Activated CD8-positive, alpha-beta memory T cell treated with anti-CD3 and anti-CD28 coated beads for 36 hours (primary cell): ENCODE results near the gene IDI1. TPM values are rescaled to one million over a fixed set of nuclear protein-coding genes. Genes with fewer than 3 reads are reported as not detected.

ENCODE experiments used
- CTCF ChIA-PET: fragments of 350-600 bp; sonication (Branson Sonifier 250); formaldehyde crosslinking; loops from one replicate; lab custom pipeline; 2021; ENCODE audit warnings: antibody characterized with exemption; lab: Charles Lee
- POLR2A ChIA-PET: fragments of 350-600 bp; sonication (Branson Sonifier 250); formaldehyde crosslinking; loops from one replicate; lab custom pipeline; 2021; ENCODE audit warnings: antibody characterized with exemption; lab: Charles Lee
- total RNA-seq, 2 experiments: library from RNA; stranded (reverse); gene quantifications; one replicate each; pipeline ENCODE4 v1.2.3, GENCODE V29; 2021

IDI1 gene
- total RNA-seq, result 10 to 100 TPM; 59.1 to 64.5 TPM

- ChIA-PET CTCF (interaction anchor here (1.2 kb wide), 1 partner anchor 52 kb away, joined by 3 read pairs; no protein-coding TSS in a partner anchor), POLR2A (interaction anchor here (0.6 to 1.3 kb wide), 7 partner anchors 13 to 117 kb away, joined by 3 to 8 read pairs (median 3); partner anchors contain the start of genes GTPBP4 and LARP4B)
These were observed at the start of gene IDI1 for GRCh38 chr10:1048732-1049424. TSS of gene IDI1 (minus strand) at chr10:1049119. CDS start at chr10:1049003, 116 bp downstream.

- CTCF ChIA-PET, result interaction anchor here (1.4 kb wide), 1 partner anchor 13 kb away, joined by 6 read pairs; no protein-coding TSS in a partner anchor
- POLR2A ChIA-PET, result no interaction called here
These were observed 48.5 kb upstream of the IDI1 start for GRCh38 chr10:1097436-1097835.

- ChIA-PET CTCF (interaction anchor here (0.6 kb wide), 1 partner anchor 272 kb away, joined by 3 read pairs; no protein-coding TSS in a partner anchor), POLR2A (no interaction called here)
These were observed 47.5 kb upstream of the IDI1 start for GRCh38 chr10:1096287-1096889.

DNA sequence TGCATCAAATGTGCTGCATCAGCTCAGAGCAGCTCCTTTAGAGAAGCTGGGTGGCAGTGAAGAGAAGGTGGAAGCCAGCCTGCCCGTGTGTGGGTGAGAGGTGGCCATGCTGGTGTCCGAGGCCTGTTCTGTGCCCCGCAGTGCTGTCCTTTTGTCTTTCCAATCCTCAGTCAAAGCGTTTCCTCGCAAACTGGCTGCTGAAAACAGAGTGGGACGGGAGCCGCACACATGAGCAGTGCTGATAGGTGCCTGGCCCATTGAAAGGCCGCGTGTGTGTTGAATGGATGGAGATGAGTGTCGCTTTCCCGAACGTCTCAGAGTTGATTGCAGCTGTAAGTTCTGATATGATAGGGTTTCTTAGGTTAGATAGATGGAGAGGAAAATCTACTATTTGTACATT, 46.6 kb upstream of the IDI1 start:
- ChIA-PET CTCF (no interaction called here), POLR2A (no interaction called here)

DNA sequence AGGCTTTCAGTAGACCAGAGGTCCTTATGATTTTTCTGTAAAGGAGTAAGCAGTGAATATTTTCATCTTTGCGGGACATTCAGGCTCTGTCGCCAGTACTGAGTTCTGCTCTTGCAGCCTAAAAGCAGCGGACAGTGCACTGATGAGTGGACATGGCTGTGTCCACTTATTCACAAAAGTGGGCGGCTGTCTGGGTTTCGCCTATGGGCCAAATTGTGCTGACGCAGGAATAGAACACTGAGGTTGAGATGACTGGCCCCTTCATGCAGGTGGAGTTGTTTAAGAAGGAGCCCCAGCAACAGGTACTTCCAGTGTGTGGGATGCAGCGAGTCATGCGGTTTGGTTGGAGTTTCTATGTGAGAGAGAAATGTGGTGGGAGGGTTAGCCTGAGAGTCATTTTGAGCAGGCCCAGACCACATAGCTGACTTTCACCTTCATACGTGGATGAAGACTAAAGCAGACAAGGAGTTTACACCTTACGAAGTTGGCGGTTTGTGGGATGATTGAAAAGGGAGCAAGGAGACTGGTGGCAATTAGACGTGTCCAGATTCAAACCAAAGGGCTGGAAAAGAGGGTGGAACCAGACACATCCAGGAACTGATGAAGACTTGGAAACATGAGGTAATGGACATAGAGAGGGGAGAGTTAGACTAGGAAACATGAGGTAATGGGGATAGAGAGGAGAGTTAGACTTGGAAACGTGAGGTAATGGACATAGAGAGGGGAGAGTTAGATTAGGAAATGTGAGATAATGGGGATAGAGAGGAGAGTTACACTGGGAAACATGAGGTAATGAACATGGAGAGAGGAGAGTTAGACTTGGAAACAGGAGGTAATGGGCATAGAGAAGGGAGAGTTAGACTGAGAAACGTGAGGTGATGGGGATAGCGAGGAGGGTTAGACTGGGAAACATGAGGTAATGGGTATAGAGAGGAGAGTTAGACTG, 45.5 kb upstream of the IDI1 start:
- POLR2A ChIA-PET, result no interaction called here
- CTCF ChIA-PET, result no interaction called here

DNA sequence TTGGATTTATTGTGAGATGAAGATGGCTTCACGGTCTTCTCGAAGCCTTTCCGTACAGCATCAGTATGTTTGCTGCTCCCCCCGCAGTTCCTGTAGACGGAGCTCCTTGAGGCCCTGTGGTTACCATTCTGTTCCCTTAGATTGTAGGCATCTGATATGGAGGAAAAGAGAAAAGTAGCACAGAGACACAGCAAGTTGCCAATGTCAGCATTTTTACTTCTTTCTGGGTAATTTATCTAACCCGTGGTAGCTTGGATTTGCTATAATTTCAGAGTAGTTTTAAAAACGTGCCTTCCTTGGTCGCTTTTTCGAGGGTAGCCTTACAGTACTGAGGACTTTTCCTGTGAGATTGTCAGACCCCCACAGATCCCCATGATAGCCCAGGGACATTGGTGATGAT, 44.8 kb upstream of the IDI1 start:
- ChIA-PET CTCF (no interaction called here), POLR2A (no interaction called here)

DNA sequence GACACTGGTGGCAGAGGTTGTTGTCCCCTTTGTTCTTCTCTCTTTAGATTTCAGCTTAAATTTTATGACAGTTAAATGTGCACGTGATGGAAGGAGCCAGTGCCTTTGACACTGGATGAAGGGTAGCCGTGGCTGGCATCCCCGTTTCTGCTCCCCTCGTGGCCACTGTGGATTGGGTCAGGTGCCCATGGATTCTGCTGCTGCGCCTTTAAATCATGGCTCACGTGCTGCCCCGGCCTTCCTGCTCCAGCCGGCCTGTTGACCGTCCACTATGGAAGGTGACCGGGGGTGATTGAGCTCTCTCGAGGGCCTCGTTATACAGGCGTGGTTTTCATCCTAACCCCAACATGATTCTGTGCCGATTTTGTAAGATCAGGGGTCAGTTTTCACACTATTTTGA, 41.8 kb upstream of the IDI1 start:
- POLR2A ChIA-PET, result no interaction called here
- CTCF ChIA-PET, result no interaction called here

DNA sequence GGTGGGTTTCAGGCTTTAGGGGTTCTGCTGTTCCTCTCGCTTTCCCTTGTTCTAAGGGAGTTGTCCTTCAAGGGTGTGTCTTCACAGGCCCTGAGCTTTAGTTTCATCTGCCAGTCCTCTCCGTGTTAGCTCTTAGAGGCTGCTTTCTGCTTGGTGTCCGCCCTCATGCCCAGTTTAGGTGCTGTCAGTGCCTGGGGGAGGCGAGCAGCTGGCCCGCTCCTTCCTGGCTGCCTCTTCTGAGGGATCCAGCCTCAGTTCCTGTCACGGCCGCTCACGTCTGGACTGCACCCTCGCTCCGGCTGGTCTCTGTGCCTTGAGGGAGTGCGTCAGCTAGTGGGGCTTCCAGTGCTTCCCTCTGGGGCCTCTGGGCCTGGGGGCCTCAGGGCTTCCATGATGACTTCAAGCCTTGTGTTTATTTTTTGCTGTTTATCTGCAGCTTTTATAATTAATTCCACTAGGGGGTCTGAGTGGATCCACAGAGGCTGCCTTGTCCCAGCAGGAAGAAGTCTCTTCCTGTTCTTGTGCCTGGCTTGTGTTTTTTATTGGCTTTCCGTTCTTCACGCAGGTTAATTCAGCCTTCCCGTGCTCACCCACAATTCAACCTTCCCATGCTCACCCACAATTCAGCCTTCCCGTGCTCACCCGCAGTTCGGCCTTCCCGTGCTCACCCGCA, 40.2 kb upstream of the IDI1 start:
- CTCF ChIA-PET, result no interaction called here
- POLR2A ChIA-PET, result no interaction called here

- POLR2A ChIA-PET, result no interaction called here
- CTCF ChIA-PET, result no interaction called here
These were observed 37.9 kb upstream of the IDI1 start for GRCh38 chr10:1086787-1087186.

DNA sequence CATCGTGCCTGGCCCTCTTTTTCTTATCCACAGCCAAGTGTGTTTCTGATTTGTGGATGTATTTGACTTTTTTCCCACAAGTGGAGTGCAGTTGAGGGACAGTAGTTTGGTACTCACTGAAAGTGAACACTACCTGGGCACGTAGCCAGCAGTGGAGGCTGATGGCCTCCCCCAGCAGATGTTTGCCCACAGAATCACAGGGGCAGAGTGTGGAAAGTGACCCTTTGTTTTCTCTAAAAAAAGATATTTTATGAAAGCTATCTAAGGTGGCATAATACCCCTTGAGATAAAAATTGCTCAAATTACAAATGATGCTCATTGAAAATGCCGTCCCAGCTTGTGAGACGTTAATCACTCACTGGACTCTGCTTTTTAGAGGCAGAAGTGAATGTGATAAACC, 36.3 kb upstream of the IDI1 start:
- ChIA-PET CTCF (no interaction called here), POLR2A (no interaction called here)

- CTCF ChIA-PET, result no interaction called here
- POLR2A ChIA-PET, result no interaction called here
These were observed 35.4 kb upstream of the IDI1 start for GRCh38 chr10:1084011-1084950.

DNA sequence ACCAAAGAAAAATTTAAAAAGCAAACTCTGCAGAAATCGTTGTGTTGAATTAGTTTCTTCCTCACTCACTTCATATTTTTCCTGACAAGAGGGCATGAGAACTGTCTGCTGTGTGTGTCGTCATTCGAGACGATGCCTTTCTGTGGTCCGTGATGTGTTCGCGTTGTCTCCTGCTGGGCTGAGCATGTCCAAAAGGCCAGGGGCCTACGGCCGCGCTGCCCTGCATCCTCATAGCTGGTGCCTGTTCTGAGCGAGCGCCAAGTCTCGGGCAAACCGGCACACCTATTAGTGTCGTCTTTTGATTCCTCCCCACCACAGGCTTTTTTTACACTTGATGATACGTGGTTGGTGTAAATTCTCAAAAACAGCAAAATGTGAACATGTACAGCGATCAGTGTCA, 34.7 kb upstream of the IDI1 start:
- CTCF ChIA-PET, result no interaction called here
- POLR2A ChIA-PET, result no interaction called here

- CTCF ChIA-PET, result no interaction called here
- POLR2A ChIA-PET, result no interaction called here
These were observed 29.7 kb upstream of the IDI1 start for GRCh38 chr10:1078668-1079067.

- CTCF ChIA-PET, result interaction anchor here (0.6 kb wide), 1 partner anchor 677 kb away, joined by 3 read pairs; no protein-coding TSS in a partner anchor
These were observed 25.9 kb upstream of the IDI1 start for GRCh38 chr10:1074748-1075308.

DNA sequence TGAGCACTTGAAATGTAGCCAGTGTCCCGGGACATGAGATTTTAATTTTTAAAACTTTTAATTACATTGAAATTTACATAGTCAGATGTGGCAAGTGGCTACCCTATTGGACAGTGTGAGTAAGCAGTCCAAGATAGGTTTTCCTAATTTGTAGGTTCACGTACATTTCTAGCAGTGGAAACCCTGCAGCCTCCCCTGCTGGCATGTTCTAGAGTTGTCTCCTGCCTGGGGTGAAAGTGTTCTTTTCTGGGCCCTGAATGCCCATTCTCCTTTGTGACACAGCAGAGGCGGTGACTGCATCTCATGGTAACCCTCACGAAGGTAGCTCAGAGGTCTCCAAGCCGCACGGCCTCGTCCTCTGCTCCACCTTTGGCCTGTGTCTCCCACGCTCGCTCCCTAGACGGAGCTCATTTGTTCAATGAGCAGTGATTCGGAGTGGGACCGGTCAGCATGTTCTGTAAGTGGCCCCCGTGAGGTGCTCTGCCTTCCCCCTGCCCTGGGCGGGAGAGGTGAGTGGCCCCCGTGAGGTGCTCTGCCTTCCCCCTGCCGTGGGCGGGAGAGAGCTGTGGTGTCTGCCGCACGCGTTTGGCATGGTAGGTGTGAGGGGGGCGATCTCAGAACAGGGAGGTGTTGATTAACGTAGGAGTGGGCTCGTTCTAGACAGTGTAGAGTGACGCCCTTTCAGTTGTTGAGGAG, 25.3 kb upstream of the IDI1 start:
- ChIA-PET CTCF (no interaction called here), POLR2A (interaction anchor here (0.5 kb wide), 1 partner anchor 85 kb away, joined by 9 read pairs; no protein-coding TSS in a partner anchor)

More at GRCh38 chr10:1074748-1075308, 25.9 kb upstream of the IDI1 start:
- POLR2A ChIA-PET, result no interaction called here

GRCh38 chr10:1070919-1071318, 22.0 kb upstream of the IDI1 start:
- CTCF ChIA-PET, result no interaction called here
- POLR2A ChIA-PET, result no interaction called here
